Measurements from ENCODE around the gene ANKRD13D. TPM values are rescaled to one million over a fixed set of nuclear protein-coding genes. Genes with fewer than 3 reads are reported as not detected.

ANKRD13D gene
- polyA plus RNA-seq, 1 donor from 2014 or later, result 93.5 TPM

DNA sequence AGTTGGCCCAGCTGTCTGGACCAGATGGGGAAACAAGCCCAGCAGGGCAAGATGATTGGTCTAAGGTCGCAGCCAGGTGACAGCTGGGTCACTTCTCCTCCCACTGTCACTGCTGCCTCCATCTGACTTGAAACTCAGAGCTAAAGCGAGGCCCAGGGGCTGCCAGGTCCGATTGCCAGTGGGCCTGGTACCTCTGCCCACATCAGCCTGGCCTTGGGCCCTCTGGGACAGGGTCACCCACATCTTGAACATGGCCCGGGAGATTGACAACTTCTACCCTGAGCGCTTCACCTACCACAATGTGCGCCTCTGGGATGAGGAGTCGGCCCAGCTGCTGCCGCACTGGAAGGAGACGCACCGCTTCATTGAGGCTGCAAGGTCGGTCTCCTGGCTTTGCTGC lies 20.1 kb downstream of the ANKRD13D start:
- H3K27me3 ChIP-seq (ENCODE audit: insufficient read depth, low read depth, low read length), result peaks cover 1% of the 10 kb centered on the region
- no peaks in the 10 kb centered on the region for H3K36me3 ChIP-seq (ENCODE audit: insufficient read depth, low read length)

DNA sequence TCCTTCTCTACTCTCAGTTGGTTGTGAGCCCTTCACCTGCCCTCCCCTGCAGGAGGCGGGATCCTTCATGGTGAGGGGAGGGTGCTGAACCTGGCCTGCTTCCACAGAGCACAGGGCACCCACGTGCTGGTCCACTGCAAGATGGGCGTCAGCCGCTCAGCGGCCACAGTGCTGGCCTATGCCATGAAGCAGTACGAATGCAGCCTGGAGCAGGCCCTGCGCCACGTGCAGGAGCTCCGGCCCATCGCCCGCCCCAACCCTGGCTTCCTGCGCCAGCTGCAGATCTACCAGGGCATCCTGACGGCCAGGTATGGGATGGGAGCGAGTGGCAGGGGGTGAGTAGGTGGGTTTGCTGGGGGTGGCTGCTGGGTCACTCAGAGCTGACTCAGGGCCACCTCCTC lies 20.6 kb downstream of the ANKRD13D start:
- Histone ChIP-seq H3K9me3 (ENCODE audit: low read length) (no peaks in the 10 kb centered on the region), H3K4me2 (ENCODE audit: low read length) (no peak overlapping the region), H3K27me3 (ENCODE audit: insufficient read depth, low read depth, low read length) (no peaks in the 10 kb centered on the region), H3K27ac (ENCODE audit: low read length) (no peak overlapping the region), H4K20me1 (ENCODE audit: insufficient read depth) (no peaks in the 10 kb centered on the region), H3F3A (ENCODE audit: insufficient read depth, low read length, poor library complexity, severe bottlenecking) (no peaks in the 10 kb centered on the region), H3K9ac (ENCODE audit: low read length) (no peak overlapping the region), H3K4me3 (ENCODE audit: low read length) (no peak overlapping the region), H3K36me3 (ENCODE audit: insufficient read depth, low read length) (no peaks in the 10 kb centered on the region), H3K9me2 (ENCODE audit: insufficient read depth, low read length) (no peaks in the 10 kb centered on the region), H2AFZ (ENCODE audit: low read depth, low read length) (no peak overlapping the region), H3K79me2 (replicated peaks; ENCODE audit: insufficient read depth, low read length) (no peaks in the 10 kb centered on the region)
- TF ChIP-seq RAD21 (conservative IDR thresholded peaks at IDR 0.05) (no peak), POLR2AphosphoS5 (IDR thresholded peaks at IDR 0.05) (no peak), EP300 (conservative IDR thresholded peaks at IDR 0.05; ENCODE audit: poor library complexity, severe bottlenecking) (no peak), EZH2 (IDR thresholded peaks at IDR 0.05; ENCODE audit: borderline replicate concordance, insufficient read depth, low read length, poor library complexity, severe bottlenecking) (no peak), MXI1 (conservative IDR thresholded peaks at IDR 0.05; ENCODE audit: poor library complexity, severe bottlenecking) (no peak), TAF1 (IDR thresholded peaks at IDR 0.05; ENCODE audit: low read depth) (no peak), SMC3 (conservative IDR thresholded peaks at IDR 0.05; ENCODE audit: poor library complexity) (no peak)
- TF ChIP-seq, protein P1, sequence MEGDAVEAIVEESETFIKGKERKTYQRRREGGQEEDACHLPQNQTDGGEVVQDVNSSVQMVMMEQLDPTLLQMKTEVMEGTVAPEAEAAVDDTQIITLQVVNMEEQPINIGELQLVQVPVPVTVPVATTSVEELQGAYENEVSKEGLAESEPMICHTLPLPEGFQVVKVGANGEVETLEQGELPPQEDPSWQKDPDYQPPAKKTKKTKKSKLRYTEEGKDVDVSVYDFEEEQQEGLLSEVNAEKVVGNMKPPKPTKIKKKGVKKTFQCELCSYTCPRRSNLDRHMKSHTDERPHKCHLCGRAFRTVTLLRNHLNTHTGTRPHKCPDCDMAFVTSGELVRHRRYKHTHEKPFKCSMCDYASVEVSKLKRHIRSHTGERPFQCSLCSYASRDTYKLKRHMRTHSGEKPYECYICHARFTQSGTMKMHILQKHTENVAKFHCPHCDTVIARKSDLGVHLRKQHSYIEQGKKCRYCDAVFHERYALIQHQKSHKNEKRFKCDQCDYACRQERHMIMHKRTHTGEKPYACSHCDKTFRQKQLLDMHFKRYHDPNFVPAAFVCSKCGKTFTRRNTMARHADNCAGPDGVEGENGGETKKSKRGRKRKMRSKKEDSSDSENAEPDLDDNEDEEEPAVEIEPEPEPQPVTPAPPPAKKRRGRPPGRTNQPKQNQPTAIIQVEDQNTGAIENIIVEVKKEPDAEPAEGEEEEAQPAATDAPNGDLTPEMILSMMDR (IDR thresholded peaks at IDR 0.05; ENCODE audit: poor library complexity, severe bottlenecking), result no peak
- TF ChIP-seq, protein P2, sequence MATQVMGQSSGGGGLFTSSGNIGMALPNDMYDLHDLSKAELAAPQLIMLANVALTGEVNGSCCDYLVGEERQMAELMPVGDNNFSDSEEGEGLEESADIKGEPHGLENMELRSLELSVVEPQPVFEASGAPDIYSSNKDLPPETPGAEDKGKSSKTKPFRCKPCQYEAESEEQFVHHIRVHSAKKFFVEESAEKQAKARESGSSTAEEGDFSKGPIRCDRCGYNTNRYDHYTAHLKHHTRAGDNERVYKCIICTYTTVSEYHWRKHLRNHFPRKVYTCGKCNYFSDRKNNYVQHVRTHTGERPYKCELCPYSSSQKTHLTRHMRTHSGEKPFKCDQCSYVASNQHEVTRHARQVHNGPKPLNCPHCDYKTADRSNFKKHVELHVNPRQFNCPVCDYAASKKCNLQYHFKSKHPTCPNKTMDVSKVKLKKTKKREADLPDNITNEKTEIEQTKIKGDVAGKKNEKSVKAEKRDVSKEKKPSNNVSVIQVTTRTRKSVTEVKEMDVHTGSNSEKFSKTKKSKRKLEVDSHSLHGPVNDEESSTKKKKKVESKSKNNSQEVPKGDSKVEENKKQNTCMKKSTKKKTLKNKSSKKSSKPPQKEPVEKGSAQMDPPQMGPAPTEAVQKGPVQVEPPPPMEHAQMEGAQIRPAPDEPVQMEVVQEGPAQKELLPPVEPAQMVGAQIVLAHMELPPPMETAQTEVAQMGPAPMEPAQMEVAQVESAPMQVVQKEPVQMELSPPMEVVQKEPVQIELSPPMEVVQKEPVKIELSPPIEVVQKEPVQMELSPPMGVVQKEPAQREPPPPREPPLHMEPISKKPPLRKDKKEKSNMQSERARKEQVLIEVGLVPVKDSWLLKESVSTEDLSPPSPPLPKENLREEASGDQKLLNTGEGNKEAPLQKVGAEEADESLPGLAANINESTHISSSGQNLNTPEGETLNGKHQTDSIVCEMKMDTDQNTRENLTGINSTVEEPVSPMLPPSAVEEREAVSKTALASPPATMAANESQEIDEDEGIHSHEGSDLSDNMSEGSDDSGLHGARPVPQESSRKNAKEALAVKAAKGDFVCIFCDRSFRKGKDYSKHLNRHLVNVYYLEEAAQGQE (IDR thresholded peaks at IDR 0.05; ENCODE audit: borderline replicate concordance), result no peak

More for the DNA sequence above, 20.1 kb downstream of the ANKRD13D start:
- Histone ChIP-seq H3F3A (ENCODE audit: insufficient read depth, low read length, poor library complexity, severe bottlenecking) (no peaks in the 10 kb centered on the region), H3K79me2 (replicated peaks; ENCODE audit: insufficient read depth, low read length) (no peaks in the 10 kb centered on the region), H3K4me2 (ENCODE audit: low read length) (no peak overlapping the region), H3K27ac (ENCODE audit: low read length) (no peak overlapping the region), H3K4me3 (ENCODE audit: low read length) (no peak overlapping the region), H2AFZ (ENCODE audit: low read depth, low read length) (no peak overlapping the region), H4K20me1 (ENCODE audit: insufficient read depth) (no peaks in the 10 kb centered on the region), H3K9me2 (ENCODE audit: insufficient read depth, low read length) (no peaks in the 10 kb centered on the region), H3K9ac (ENCODE audit: low read length) (no peak overlapping the region), H3K9me3 (ENCODE audit: low read length) (no peaks in the 10 kb centered on the region)
- TF ChIP-seq, protein P1 (IDR thresholded peaks at IDR 0.05; ENCODE audit: poor library complexity, severe bottlenecking), result no peak
- no peak for TF ChIP-seq TAF1 (IDR thresholded peaks at IDR 0.05; ENCODE audit: low read depth)
- TF ChIP-seq SMC3 (conservative IDR thresholded peaks at IDR 0.05; ENCODE audit: poor library complexity), result no peak
- TF ChIP-seq EP300 (conservative IDR thresholded peaks at IDR 0.05; ENCODE audit: poor library complexity, severe bottlenecking), result no peak

All from neural cell (in vitro differentiated cells).